H9 (cell line): Measurements from ENCODE around the gene XNDC1N. TPM values are rescaled to one million over a fixed set of nuclear protein-coding genes. Genes with fewer than 3 reads are reported as not detected.

ENCODE experiments used
- DNase-seq: peaks from one replicate; pipeline ENCODE4 v3.0.0-alpha.2; 2017
- H2AFZ ChIP-seq: one replicate; pipeline ENCODE4 v1.6.1; 2013; ENCODE audit warnings: mild to moderate bottlenecking, low read length, control low read depth, moderate library complexity
- H2AK5ac ChIP-seq: 2 replicates; pipeline ENCODE4 v1.6.1; 2013; ENCODE audit warnings: low read length, control low read depth, mixed read lengths; ENCODE audit not compliant: insufficient read length
- H2BK120ac ChIP-seq: one replicate; pipeline ENCODE4 v1.6.1; 2013; ENCODE audit warnings: low read depth, mild to moderate bottlenecking, low read length, control low read depth, inconsistent platforms; ENCODE audit not compliant: poor library complexity, severe bottlenecking
- H2BK12ac ChIP-seq: 2 replicates; pipeline ENCODE4 v1.6.1; 2013; ENCODE audit warnings: low read length, control low read depth, mixed read lengths, low read depth; ENCODE audit not compliant: insufficient read length
- H2BK15ac ChIP-seq: 2 replicates; pipeline ENCODE4 v1.6.1; 2013; ENCODE audit warnings: low read depth, low read length, control low read depth
- H2BK20ac ChIP-seq: one replicate; pipeline ENCODE4 v1.6.1; 2013; ENCODE audit warnings: low read depth, mild to moderate bottlenecking, low read length, control low read depth, inconsistent platforms; ENCODE audit not compliant: poor library complexity, severe bottlenecking
- H2BK5ac ChIP-seq: 2 replicates; pipeline ENCODE4 v1.6.1; 2013; ENCODE audit warnings: low read length, control low read depth, mixed read lengths; ENCODE audit not compliant: insufficient read length
- H3K14ac ChIP-seq: 2 replicates; pipeline ENCODE4 v1.6.1; 2013; ENCODE audit warnings: low read length, control low read depth; ENCODE audit not compliant: insufficient read depth
- H3K18ac ChIP-seq: 2 replicates; pipeline ENCODE4 v1.6.1; 2013; ENCODE audit warnings: low read depth, mild to moderate bottlenecking, mixed read lengths, low read length, control low read depth; ENCODE audit not compliant: insufficient read length
- H3K23ac ChIP-seq: 2 replicates; pipeline ENCODE4 v1.6.1; 2013; ENCODE audit warnings: low read length, control low read depth, mixed read lengths, low read depth; ENCODE audit not compliant: insufficient read length
- H3K23me2 ChIP-seq: 2 replicates; pipeline ENCODE4 v1.6.1; 2013; ENCODE audit warnings: low read depth, mild to moderate bottlenecking, mixed read lengths, low read length, control low read depth; ENCODE audit not compliant: insufficient read length, poor library complexity, severe bottlenecking
- H3K27ac ChIP-seq: 2 replicates; pipeline ENCODE4 v1.5.1; 2013; ENCODE audit warnings: low read length, control low read depth, mixed read lengths, low read depth; ENCODE audit not compliant: insufficient read length
- H3K27me3 ChIP-seq: 2 replicates; pipeline ENCODE4 v1.6.1; 2013; ENCODE audit warnings: low read length, control low read depth, inconsistent platforms; ENCODE audit not compliant: insufficient read depth
- H3K4ac ChIP-seq: 2 replicates; pipeline ENCODE4 v1.6.1; 2013; ENCODE audit warnings: low read depth, mild to moderate bottlenecking, control low read depth, inconsistent platforms, low read length, moderate library complexity
- H3K4me1 ChIP-seq: 2 replicates; pipeline ENCODE4 v1.6.1; 2013; ENCODE audit warnings: low read length, control low read depth, inconsistent platforms; ENCODE audit not compliant: insufficient read depth
- H3K4me2 ChIP-seq: 2 replicates; pipeline ENCODE4 v1.6.1; 2013; ENCODE audit warnings: low read length, control low read depth, mixed read lengths; ENCODE audit not compliant: insufficient read length, insufficient read depth
- H3K56ac ChIP-seq: 2 replicates; pipeline ENCODE4 v1.6.1; 2013; ENCODE audit warnings: low read depth, mild to moderate bottlenecking, mixed read lengths, low read length, control low read depth; ENCODE audit not compliant: insufficient read length
- H3K79me1 ChIP-seq: 2 replicates; pipeline ENCODE4 v1.6.1; 2013; ENCODE audit warnings: low read depth, mild to moderate bottlenecking, moderate library complexity, low read length, control low read depth, inconsistent platforms; ENCODE audit not compliant: insufficient read depth, poor library complexity, severe bottlenecking
- H3K79me2 ChIP-seq: 2 replicates; pipeline ENCODE4 v1.6.1; 2013; ENCODE audit warnings: low read length, control low read depth, inconsistent platforms; ENCODE audit not compliant: insufficient read depth
- H3K9ac ChIP-seq: 2 replicates; pipeline ENCODE4 v1.6.1; 2013; ENCODE audit warnings: low read length, control low read depth, mixed read lengths; ENCODE audit not compliant: insufficient read length; ENCODE audit errors: extremely low read depth
- H3K9me3 ChIP-seq: one replicate; pipeline ENCODE4 v1.6.1; 2013; ENCODE audit warnings: low read depth, low read length, inconsistent platforms; ENCODE audit not compliant: control insufficient read depth
- H3T11ph ChIP-seq: one replicate; pipeline ENCODE4 v1.6.1; 2013; ENCODE audit warnings: mild to moderate bottlenecking, low read length, control low read depth, inconsistent platforms
- H4K20me1 ChIP-seq: one replicate; pipeline ENCODE4 v1.6.1; 2013; ENCODE audit not compliant: control insufficient read depth, insufficient read length, insufficient read depth
- H4K5ac ChIP-seq: 2 replicates; pipeline ENCODE4 v1.6.1; 2013; ENCODE audit warnings: low read depth, mild to moderate bottlenecking, mixed read lengths, low read length, control low read depth; ENCODE audit not compliant: insufficient read length
- H4K8ac ChIP-seq: replicated peaks from 2 replicates; pipeline ENCODE4 v1.6.1; 2013; ENCODE audit warnings: low read length, control low read depth, mixed read lengths, low read depth; ENCODE audit not compliant: insufficient read length
- H4K91ac ChIP-seq: 2 replicates; pipeline ENCODE4 v1.6.1; 2013; ENCODE audit warnings: low read depth, mild to moderate bottlenecking, moderate library complexity, mixed read lengths, low read length, control low read depth; ENCODE audit not compliant: insufficient read length
- H3K27ac Mint-ChIP-seq, 3 experiments: 2 replicates in 2 of 3; 3 replicates in 1 of 3; pipeline ENCODE4 v1.8.0; 2020 to 2021; ENCODE audit warnings: mixed read lengths in 3 of 3, mild to moderate bottlenecking in 1 of 3, moderate library complexity in 1 of 3
- H3K27me3 Mint-ChIP-seq: 2 replicates; pipeline ENCODE4 v1.8.0; 2021; ENCODE audit warnings: low read depth, mild to moderate bottlenecking, moderate library complexity, mixed read lengths
- H3K36me3 Mint-ChIP-seq, 3 experiments: 2 replicates in 2 of 3; 3 replicates in 1 of 3; pipeline ENCODE4 v1.8.0; 2020 to 2021; ENCODE audit warnings: low read depth in 3 of 3, mixed read lengths in 3 of 3; ENCODE audit not compliant: insufficient read depth in 1 of 3
- H3K4me1 Mint-ChIP-seq, 2 experiments: 2 replicates each; pipeline ENCODE4 v1.8.0; 2020; ENCODE audit warnings: mixed read lengths in 2 of 2
- H3K4me3 Mint-ChIP-seq, 2 experiments: 2 replicates in 1 of 2; 3 replicates in 1 of 2; pipeline ENCODE4 v1.8.0; 2020 to 2021; ENCODE audit warnings: mild to moderate bottlenecking in 2 of 2, mixed read lengths in 2 of 2, moderate library complexity in 1 of 2
- H3K9me3 Mint-ChIP-seq, 2 experiments: 2 replicates in 1 of 2; 3 replicates in 1 of 2; pipeline ENCODE4 v1.8.0; 2020; ENCODE audit warnings: mild to moderate bottlenecking in 2 of 2, mixed read lengths in 2 of 2, moderate library complexity in 1 of 2
- CTCF ChIP-seq: fragments of 200-600 bp; sonication (generic); conservative IDR thresholded peaks from 3 replicates; pipeline ENCODE4 v1.8.0; 2021; ENCODE audit warnings: antibody characterized with exemption, mild to moderate bottlenecking
- WGBS: extraction: QIAGEN DNeasy Blood & Tissue Kit; methylation state at CpG from one replicate; pipeline ENCODE4 v1.1.7; 2013; ENCODE audit warnings: missing lambda C conversion rate, low lambda C conversion rate, mixed read lengths; ENCODE audit not compliant: insufficient read length; ENCODE audit errors: extremely low coverage; 5-methylcytosine and 5-hydroxymethylcytosine counted together
- total RNA-seq: library from RNA; stranded (reverse); gene quantifications from 2 replicates; pipeline ENCODE4 v1.2.1, GENCODE V29; 2021

The XNDC1N gene
- total RNA-seq, 1 experiment from 2014 or later, result 11.0 TPM

DNA sequence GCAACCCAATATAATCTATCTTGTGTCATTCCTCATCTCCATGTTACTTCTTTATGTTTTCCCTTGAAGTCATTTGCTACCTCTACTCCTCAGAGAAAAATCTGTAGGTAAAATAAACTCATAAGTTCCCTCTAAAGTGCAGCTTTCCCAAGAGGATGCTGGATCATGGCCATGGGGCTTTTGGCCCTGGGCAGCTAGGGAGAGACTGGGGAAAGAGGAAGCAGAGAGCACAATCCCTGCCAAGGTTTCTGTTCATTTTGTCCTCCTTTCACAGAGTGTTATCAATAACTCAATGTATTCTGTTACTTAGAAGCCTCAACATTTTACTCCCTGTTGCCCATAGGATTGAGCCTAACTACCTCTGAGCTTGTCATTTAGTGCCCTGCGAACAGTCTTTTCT is 9.4 kb upstream of the XNDC1N start:
- no peak overlapping the region for H3K4me2 ChIP-seq
- no peaks in the 10 kb centered on the region for H3K23me2 ChIP-seq
- Mint-ChIP-seq H3K4me1 (peaks cover under 1 to 1% of the 10 kb centered on the region in 2 experiments; a peak in 1 of 4 replicates), H3K36me3 (peaks cover 0 to 3% (median 0%) of the 10 kb centered on the region in 3 experiments; a peak in 2 of 7 replicates), H3K4me3 (no peak overlapping the region), H3K9me3 (no peaks in the 10 kb centered on the region), H3K27me3 (no peaks in the 10 kb centered on the region), H3K27ac (no peak overlapping the region)
- no peak overlapping the region for H2AFZ ChIP-seq
- H3K56ac ChIP-seq, result no peak overlapping the region
- H4K20me1 ChIP-seq, result no peaks in the 10 kb centered on the region
- no peaks in the 10 kb centered on the region for H3K27me3 ChIP-seq
- no peak for TF ChIP-seq CTCF
- no peak overlapping the region for H4K8ac ChIP-seq
- no peak overlapping the region for H4K91ac ChIP-seq
- H3K18ac ChIP-seq, result no peak overlapping the region
- H2BK5ac ChIP-seq, result no peak overlapping the region
- WGBS, result no CpG with 5 or more reads among the region's 1 CpG
- peaks cover 18% of the 10 kb centered on the region for H3K79me2 ChIP-seq
- no peak overlapping the region for H2BK20ac ChIP-seq
- H3K23ac ChIP-seq, result no peak overlapping the region
- no peak overlapping the region for H3K27ac ChIP-seq
- H3K9me3 ChIP-seq, result no peaks in the 10 kb centered on the region
- H3K14ac ChIP-seq, result no peak overlapping the region
- H3T11ph ChIP-seq, result no peak overlapping the region
- no peak overlapping the region for H2AK5ac ChIP-seq
- no peak for DNase-seq
- H3K9ac ChIP-seq, result no peak overlapping the region
- H4K5ac ChIP-seq, result no peak overlapping the region
- H2BK12ac ChIP-seq, result no peak overlapping the region
- no peak overlapping the region for H2BK120ac ChIP-seq
- H3K79me1 ChIP-seq, result peaks cover 16% of the 10 kb centered on the region
- H3K4ac ChIP-seq, result no peak overlapping the region
- H3K4me1 ChIP-seq, result no peaks in the 10 kb centered on the region
- no peak overlapping the region for H2BK15ac ChIP-seq
